ENCODE data around the gene CXCL16. TPM values are rescaled to one million over a fixed set of nuclear protein-coding genes. Genes with fewer than 3 reads are reported as not detected.
A peak's percentile ranks its signal among the peaks of the same experiment; 100 is the strongest.

CXCL16 gene
- total and polyA plus RNA-seq, 2 of the 13 experiments (the other 11 are each of a cell fraction or from before 2014, with no cell fraction given): 9.4 to 101 TPM

DNA sequence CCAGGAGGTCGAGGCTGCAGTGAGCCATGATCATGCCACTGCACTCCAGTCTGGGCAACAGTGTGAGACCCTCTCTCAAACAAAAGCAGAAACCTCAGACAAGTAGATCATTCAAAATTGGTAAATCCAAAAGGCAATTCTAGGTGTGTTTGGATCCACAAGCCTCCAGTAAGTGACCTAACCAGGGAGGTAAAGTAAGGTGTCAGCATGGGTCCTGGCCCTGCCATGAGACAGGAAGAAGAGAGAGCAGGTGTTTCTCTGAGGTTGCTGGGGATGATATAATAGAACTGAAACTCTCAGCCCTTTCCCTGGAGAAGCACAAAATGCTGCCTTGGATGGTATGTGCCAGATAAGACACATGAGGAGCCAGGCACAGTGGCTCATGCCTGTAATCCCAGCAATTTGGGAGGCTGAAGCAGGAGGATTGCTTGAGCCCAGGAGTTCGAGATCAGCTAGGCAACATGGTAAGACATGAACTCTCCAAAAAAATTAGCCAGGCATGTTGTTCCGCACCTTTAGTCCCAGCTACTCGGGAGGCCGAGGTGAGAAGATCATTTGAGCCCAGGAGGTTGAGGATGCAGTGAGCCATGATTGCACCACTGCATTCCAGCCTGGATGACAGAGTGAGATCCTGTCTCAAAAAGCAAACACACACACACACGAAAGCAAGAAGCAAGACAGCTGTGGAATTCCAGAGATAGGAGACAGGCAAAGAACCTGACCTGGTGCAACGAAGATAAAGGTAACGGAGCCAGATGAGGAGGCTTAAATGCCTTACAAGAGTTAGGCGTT, 38.4 kb upstream of the CXCL16 start (continued):
- TF ChIP-seq ARID2 (CRISPR knock-in tag; IDR thresholded peaks at IDR 0.05; ENCODE audit: borderline replicate concordance): no peak
- 0 out of 2 replicates have a peak, but pooled peaks have one; percentile 65 for TF ChIP-seq ZNF790 (CRISPR knock-in tag; IDR thresholded peaks at IDR 0.05; ENCODE audit: borderline replicate concordance)
- no peak for TF ChIP-seq ZNF510 (CRISPR knock-in tag; IDR thresholded peaks at IDR 0.05; ENCODE audit: low read depth)
- TF ChIP-seq ZNF703 (CRISPR knock-in tag; IDR thresholded peaks at IDR 0.05; ENCODE audit: borderline replicate concordance): no peak
- TF ChIP-seq FOXC1 (CRISPR knock-in tag; IDR thresholded peaks at IDR 0.05; ENCODE audit: borderline replicate concordance): 0 out of 2 replicates have a peak, but pooled peaks have one; percentile 46
- TF ChIP-seq MIXL1 (CRISPR knock-in tag; IDR thresholded peaks at IDR 0.05): peak; percentile 71
- TF ChIP-seq FOXK2 (IDR thresholded peaks at IDR 0.05): 0 out of 2 replicates have a peak, but pooled peaks have one; percentile 38
- TF ChIP-seq HNRNPL (IDR thresholded peaks at IDR 0.05; ENCODE audit: low read depth, low read length): no peak
- TF ChIP-seq ZNF891 (CRISPR knock-in tag; IDR thresholded peaks at IDR 0.05): no peak
- no peak for TF ChIP-seq ZNF660 (CRISPR knock-in tag; IDR thresholded peaks at IDR 0.05; ENCODE audit: borderline replicate concordance, low read depth)
- TF ChIP-seq ZFP41 (CRISPR knock-in tag; IDR thresholded peaks at IDR 0.05; ENCODE audit: borderline replicate concordance): no peak
- TF ChIP-seq ZNF234 (CRISPR knock-in tag; conservative IDR thresholded peaks at IDR 0.05): no peak
- TF ChIP-seq ZNF329 (CRISPR knock-in tag; IDR thresholded peaks at IDR 0.05; ENCODE audit: low read depth): no peak
- TF ChIP-seq, protein P1, sequence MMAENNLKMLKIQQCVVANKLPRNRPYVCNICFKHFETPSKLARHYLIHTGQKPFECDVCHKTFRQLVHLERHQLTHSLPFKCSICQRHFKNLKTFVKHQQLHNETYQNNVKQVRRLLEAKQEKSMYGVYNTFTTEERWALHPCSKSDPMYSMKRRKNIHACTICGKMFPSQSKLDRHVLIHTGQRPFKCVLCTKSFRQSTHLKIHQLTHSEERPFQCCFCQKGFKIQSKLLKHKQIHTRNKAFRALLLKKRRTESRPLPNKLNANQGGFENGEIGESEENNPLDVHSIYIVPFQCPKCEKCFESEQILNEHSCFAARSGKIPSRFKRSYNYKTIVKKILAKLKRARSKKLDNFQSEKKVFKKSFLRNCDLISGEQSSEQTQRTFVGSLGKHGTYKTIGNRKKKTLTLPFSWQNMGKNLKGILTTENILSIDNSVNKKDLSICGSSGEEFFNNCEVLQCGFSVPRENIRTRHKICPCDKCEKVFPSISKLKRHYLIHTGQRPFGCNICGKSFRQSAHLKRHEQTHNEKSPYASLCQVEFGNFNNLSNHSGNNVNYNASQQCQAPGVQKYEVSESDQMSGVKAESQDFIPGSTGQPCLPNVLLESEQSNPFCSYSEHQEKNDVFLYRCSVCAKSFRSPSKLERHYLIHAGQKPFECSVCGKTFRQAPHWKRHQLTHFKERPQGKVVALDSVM (CRISPR knock-in tag; IDR thresholded peaks at IDR 0.05): peak; percentile 90
- TF ChIP-seq, protein P2, sequence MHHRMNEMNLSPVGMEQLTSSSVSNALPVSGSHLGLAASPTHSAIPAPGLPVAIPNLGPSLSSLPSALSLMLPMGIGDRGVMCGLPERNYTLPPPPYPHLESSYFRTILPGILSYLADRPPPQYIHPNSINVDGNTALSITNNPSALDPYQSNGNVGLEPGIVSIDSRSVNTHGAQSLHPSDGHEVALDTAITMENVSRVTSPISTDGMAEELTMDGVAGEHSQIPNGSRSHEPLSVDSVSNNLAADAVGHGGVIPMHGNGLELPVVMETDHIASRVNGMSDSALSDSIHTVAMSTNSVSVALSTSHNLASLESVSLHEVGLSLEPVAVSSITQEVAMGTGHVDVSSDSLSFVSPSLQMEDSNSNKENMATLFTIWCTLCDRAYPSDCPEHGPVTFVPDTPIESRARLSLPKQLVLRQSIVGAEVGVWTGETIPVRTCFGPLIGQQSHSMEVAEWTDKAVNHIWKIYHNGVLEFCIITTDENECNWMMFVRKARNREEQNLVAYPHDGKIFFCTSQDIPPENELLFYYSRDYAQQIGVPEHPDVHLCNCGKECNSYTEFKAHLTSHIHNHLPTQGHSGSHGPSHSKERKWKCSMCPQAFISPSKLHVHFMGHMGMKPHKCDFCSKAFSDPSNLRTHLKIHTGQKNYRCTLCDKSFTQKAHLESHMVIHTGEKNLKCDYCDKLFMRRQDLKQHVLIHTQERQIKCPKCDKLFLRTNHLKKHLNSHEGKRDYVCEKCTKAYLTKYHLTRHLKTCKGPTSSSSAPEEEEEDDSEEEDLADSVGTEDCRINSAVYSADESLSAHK (CRISPR knock-in tag; IDR thresholded peaks at IDR 0.05; ENCODE audit: borderline replicate concordance): no peak
- peak; percentile 92 for TF ChIP-seq AHR (CRISPR knock-in tag; IDR thresholded peaks at IDR 0.05)
- TF ChIP-seq, protein P3, sequence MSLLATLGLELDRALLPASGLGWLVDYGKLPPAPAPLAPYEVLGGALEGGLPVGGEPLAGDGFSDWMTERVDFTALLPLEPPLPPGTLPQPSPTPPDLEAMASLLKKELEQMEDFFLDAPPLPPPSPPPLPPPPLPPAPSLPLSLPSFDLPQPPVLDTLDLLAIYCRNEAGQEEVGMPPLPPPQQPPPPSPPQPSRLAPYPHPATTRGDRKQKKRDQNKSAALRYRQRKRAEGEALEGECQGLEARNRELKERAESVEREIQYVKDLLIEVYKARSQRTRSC (CRISPR knock-in tag; IDR thresholded peaks at IDR 0.05; ENCODE audit: low read depth): no peak
- TF ChIP-seq, protein P4, sequence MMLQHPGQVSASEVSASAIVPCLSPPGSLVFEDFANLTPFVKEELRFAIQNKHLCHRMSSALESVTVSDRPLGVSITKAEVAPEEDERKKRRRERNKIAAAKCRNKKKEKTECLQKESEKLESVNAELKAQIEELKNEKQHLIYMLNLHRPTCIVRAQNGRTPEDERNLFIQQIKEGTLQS (CRISPR knock-in tag; IDR thresholded peaks at IDR 0.05): peak; percentile 84
- TF ChIP-seq, protein P5, sequence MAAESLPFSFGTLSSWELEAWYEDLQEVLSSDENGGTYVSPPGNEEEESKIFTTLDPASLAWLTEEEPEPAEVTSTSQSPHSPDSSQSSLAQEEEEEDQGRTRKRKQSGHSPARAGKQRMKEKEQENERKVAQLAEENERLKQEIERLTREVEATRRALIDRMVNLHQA (CRISPR knock-in tag; IDR thresholded peaks at IDR 0.05): no peak
- no peak for TF ChIP-seq HMGA1 (CRISPR knock-in tag; conservative IDR thresholded peaks at IDR 0.05)
- TF ChIP-seq ZNF878 (CRISPR knock-in tag; IDR thresholded peaks at IDR 0.05): 0 out of 2 replicates have a peak, but pooled peaks have one; percentile 40
- TF ChIP-seq, protein P6, sequence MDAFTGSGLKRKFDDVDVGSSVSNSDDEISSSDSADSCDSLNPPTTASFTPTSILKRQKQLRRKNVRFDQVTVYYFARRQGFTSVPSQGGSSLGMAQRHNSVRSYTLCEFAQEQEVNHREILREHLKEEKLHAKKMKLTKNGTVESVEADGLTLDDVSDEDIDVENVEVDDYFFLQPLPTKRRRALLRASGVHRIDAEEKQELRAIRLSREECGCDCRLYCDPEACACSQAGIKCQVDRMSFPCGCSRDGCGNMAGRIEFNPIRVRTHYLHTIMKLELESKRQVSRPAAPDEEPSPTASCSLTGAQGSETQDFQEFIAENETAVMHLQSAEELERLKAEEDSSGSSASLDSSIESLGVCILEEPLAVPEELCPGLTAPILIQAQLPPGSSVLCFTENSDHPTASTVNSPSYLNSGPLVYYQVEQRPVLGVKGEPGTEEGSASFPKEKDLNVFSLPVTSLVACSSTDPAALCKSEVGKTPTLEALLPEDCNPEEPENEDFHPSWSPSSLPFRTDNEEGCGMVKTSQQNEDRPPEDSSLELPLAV (CRISPR knock-in tag; conservative IDR thresholded peaks at IDR 0.05; ENCODE audit: low read depth): no peak

Measured in HepG2 (cell line).